ENCODE results near the gene ALDH1A1. TPM values are rescaled to one million over a fixed set of nuclear protein-coding genes. Genes with fewer than 3 reads are reported as not detected.
A peak's percentile ranks its signal among the peaks of the same experiment; 100 is the strongest.

The ALDH1A1 gene
- total RNA-seq, 4 donors from 2014 or later, result 184 to 561 (median 251) TPM

DNA sequence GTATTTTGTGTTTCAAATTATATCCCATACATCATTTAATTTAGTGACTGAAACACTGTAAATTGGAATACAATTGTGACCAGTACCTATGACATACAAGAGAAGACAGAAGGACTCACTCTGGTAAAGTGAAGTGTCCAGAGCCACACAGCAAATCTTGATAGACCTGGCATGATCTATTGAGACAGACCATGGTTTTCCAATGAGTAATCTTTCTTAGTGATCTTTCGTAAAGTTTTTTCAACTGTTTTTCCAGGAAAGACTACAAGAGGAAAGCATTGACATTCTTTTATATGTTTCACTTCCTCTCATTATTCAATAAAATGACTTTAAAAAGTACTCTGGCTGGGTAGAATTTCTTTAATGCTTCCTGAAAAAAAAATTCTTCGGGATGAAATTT lies 43.3 kb upstream of the ALDH1A1 start:
- TF ChIP-seq POLR2A (IDR thresholded peaks at IDR 0.05), result no peak
- TF ChIP-seq, protein P1, sequence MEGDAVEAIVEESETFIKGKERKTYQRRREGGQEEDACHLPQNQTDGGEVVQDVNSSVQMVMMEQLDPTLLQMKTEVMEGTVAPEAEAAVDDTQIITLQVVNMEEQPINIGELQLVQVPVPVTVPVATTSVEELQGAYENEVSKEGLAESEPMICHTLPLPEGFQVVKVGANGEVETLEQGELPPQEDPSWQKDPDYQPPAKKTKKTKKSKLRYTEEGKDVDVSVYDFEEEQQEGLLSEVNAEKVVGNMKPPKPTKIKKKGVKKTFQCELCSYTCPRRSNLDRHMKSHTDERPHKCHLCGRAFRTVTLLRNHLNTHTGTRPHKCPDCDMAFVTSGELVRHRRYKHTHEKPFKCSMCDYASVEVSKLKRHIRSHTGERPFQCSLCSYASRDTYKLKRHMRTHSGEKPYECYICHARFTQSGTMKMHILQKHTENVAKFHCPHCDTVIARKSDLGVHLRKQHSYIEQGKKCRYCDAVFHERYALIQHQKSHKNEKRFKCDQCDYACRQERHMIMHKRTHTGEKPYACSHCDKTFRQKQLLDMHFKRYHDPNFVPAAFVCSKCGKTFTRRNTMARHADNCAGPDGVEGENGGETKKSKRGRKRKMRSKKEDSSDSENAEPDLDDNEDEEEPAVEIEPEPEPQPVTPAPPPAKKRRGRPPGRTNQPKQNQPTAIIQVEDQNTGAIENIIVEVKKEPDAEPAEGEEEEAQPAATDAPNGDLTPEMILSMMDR (IDR thresholded peaks at IDR 0.05), result no peak
- no peak for DNase-seq
- H3K4me3 ChIP-seq, result no peak overlapping the region
- H3K27ac ChIP-seq, result no peak overlapping the region
- no peaks in the 10 kb centered on the region for H3K36me3 ChIP-seq
- no peaks in the 10 kb centered on the region for H3K27me3 ChIP-seq
- H3K4me1 ChIP-seq, result no peaks in the 10 kb centered on the region
- H3K9me3 ChIP-seq, result no peaks in the 10 kb centered on the region

DNA sequence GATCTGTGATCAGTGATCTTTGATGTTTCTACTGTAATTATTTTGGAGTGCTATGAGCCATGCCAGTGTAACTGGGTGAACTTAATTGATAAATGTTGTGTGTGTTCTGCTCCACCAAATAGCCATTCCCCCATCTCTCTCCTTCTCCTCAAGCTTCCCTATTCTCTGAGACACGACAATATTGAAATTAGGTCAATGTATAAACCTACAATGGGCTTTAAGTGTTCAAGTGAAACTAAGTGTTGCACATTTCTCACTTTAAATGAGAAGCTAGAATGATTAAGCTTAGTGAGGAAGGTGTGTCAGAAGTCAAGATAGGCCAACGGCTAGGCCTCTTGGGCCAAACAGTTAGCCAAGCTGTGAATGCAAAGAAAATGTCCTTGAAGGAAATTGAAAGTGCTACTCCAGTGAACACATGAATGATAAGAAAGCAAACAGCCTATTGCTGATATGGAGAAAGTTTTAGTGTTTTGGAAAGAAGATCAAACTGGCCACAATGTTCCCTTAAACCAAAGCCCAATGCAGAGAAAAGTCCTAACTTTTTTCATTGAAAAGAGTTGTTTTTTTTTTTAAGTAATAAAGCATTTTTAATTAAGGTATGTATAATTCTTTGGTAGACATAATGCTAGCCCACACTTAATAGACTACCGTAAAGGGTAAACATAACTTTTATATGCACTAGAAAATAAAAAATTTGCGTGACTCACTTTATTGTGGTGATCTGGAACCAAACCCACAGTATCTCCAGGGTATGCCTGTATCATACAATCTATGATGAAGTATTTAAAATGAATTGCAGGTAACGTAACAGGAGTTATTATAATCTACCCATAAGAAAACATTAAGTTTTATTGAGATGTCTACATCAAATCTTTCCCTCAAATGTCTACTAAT lies 42.5 kb upstream of the ALDH1A1 start:
- DNase-seq, result no peak
- TF ChIP-seq, protein P1 (IDR thresholded peaks at IDR 0.05), result no peak
- no peak for TF ChIP-seq POLR2A (IDR thresholded peaks at IDR 0.05)
- Histone ChIP-seq H3K9me3 (no peaks in the 10 kb centered on the region), H3K27me3 (no peaks in the 10 kb centered on the region), H3K4me1 (no peaks in the 10 kb centered on the region), H3K36me3 (no peaks in the 10 kb centered on the region), H3K27ac (peak overlapping the region in 1 of 4 donors; percentile 48), H3K4me3 (no peak overlapping the region)

DNA sequence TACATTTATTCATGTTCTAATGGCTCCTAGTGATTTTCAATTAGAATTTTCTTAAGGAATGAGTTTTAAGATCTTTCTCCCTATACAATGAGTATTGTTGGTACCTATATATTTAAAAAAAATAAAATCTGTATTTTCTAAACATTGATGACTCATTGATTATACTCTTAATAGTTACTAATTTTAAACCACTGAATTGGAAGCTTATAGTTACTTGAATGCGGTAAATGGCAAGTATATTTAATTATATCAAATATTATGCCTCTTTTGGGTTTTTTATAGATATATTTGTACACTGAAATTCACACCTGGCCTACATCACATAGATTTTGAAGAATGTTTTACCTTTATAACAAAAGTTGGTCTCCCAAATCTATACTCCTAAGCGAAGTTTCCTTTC lies 38.9 kb upstream of the ALDH1A1 start:
- H3K9me3 ChIP-seq, result no peaks in the 10 kb centered on the region

DNA sequence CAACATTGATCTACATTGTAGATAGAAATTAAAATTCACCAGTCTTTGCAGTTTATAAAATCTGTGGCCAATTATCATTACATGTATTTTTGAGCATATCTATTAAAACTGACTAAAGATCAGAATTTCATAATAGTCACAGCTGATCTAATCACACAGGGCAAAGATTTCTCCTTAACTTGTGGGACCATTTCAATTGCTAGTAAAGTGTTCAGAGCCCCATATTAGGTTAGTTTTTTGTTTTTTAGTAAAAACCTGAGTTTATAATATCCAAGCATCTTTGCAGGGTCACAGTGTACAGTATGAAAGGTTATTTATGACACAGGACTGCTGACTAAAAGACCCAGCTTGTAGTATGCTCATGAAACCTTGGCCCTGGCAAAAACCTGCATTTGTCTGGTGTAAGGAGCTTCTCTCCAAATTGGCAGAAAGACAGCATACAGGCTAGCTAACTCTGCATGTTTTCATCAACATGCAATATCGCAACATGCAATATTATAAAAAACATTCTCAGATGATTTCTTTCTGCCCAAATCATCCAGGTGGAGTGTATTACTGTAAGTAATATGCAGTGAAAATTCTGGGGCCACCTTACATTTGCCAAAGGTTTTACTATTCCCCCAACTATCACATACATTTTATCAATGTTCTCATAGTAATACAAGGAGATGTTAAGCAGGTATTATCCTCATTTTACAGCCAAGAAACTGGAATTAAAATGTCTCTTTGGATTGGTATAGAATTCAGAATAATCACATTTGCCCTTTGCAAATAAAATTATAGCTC lies 37.7 kb upstream of the ALDH1A1 start:
- Histone ChIP-seq H3K27ac (no peak overlapping the region), H3K4me1 (peaks cover 0 to 6% (median 0%) of the 10 kb centered on the region in 4 donors), H3K4me3 (no peak overlapping the region), H3K9me3 (no peaks in the 10 kb centered on the region), H3K36me3 (no peaks in the 10 kb centered on the region), H3K27me3 (no peaks in the 10 kb centered on the region)
- TF ChIP-seq, protein P1 (IDR thresholded peaks at IDR 0.05), result no peak
- TF ChIP-seq POLR2A (IDR thresholded peaks at IDR 0.05), result no peak
- no peak for DNase-seq

More for the DNA sequence above, 38.9 kb upstream of the ALDH1A1 start:
- no peak overlapping the region for H3K4me3 ChIP-seq
- no peaks in the 10 kb centered on the region for H3K27me3 ChIP-seq
- no peaks in the 10 kb centered on the region for H3K4me1 ChIP-seq
- no peak overlapping the region for H3K27ac ChIP-seq
- no peak for TF ChIP-seq POLR2A (IDR thresholded peaks at IDR 0.05)
- TF ChIP-seq, protein P1 (IDR thresholded peaks at IDR 0.05), result no peak
- no peaks in the 10 kb centered on the region for H3K36me3 ChIP-seq
- DNase-seq, result no peak

DNA sequence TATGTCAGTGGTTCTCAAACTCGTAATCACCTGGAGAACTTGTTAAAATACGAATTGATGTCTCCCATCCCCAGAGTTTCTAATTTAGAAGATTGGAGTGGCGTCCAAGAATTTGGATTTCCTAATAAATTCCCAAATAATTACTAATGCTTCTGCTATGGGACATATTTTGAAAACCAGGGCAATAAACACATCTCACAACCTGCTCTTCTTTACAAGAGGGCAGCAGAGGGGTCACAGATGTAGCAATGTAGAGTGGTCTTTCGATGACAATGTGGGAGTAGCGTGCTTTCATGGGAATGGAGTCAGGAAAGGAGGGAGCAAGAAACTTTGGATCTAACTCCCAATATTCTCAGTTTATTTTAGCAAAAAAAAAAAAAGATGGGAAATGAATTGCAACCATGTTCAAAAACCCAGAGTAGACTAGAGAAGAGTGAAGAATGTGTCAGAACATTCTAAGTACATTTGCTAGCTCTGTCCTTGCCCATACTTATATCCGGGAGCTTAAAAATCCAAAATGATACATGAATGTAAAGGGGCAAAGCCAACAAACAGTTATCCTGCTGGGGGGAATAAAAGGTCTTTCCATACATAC lies 33.8 kb upstream of the ALDH1A1 start:
- no peaks in the 10 kb centered on the region for H3K36me3 ChIP-seq
- no peak for TF ChIP-seq POLR2A (IDR thresholded peaks at IDR 0.05)
- TF ChIP-seq, protein P1 (IDR thresholded peaks at IDR 0.05), result no peak
- H3K4me3 ChIP-seq, result no peak overlapping the region
- no peak overlapping the region for H3K27ac ChIP-seq
- H3K4me1 ChIP-seq, result peaks cover 0 to 37% (median 0%) of the 10 kb centered on the region in 4 donors
- no peaks in the 10 kb centered on the region for H3K27me3 ChIP-seq
- DNase-seq, result no peak
- no peaks in the 10 kb centered on the region for H3K9me3 ChIP-seq

All from Peyer's patch (tissue), 4 donors.